HepG2 (cell line): Measurements from ENCODE around the gene ELFN1. TPM values are rescaled to one million over a fixed set of nuclear protein-coding genes. Genes with fewer than 3 reads are reported as not detected.

Experiments
- ATAC-seq: fragments of 200-7000 bp; cut with Tn5 transposase; 3 replicates; pipeline ENCODE4 v1.9.1; 2020; ENCODE audit warnings: mild to moderate bottlenecking, moderate library complexity
- BruUV-seq: library from RNA; stranded (reverse); fragments of 400-500 nt; replicated peaks from 2 replicates; lab custom pipeline; 2021; lab: Mats Ljungman, UMichigan
- CTCF ChIA-PET: fragments of 300-600 bp; formaldehyde crosslinking; extraction: SDS; loops from one replicate; lab custom pipeline; 2021; ENCODE audit warnings: low total read pairs, inconsistent platforms, low intra/inter-chr PET ratio; lab: Yijun Ruan, JAX
- POLR2A ChIA-PET: fragments of 350-600 bp; sonication (Branson Sonifier 250); formaldehyde crosslinking; loops from one replicate; lab custom pipeline; 2020; ENCODE audit warnings: antibody characterized with exemption, inconsistent platforms; lab: Yijun Ruan, JAX
- DNase-seq: peaks from one replicate; pipeline ENCODE4 v3.0.0-alpha.2; 2015; ENCODE audit warnings: low spot score
- FAIRE-seq: peaks from 3 replicates; lab custom pipeline; 2011; peaks lifted over from hg19 to GRCh38; lab: Jason Lieb, UNC
- H2AFZ ChIP-seq: one replicate; pipeline ENCODE4 v1.6.1; 2011; ENCODE audit warnings: low read length, inconsistent platforms
- H3K27ac ChIP-seq: fragments of 300-600 bp; 3 replicates; pipeline ENCODE4 v1.8.0; 2011; ENCODE audit warnings: mixed run types, mild to moderate bottlenecking, mixed read lengths, low read length, inconsistent platforms; ENCODE audit not compliant: insufficient read depth; ENCODE audit errors: extremely low read length
- H3K27me3 ChIP-seq, 2 experiments: fragments of 200-600 bp in 1 of 2; 2 replicates in 1 of 2; 3 replicates in 1 of 2; pipeline versions ENCODE4 v1.6.0 to v1.8.0; 2011; ENCODE audit warnings: low read length in 2 of 2, mild to moderate bottlenecking in 2 of 2, moderate library complexity in 2 of 2, inconsistent platforms in 1 of 2; ENCODE audit not compliant: insufficient read depth in 2 of 2, control insufficient read depth in 1 of 2
- H3K36me3 ChIP-seq, 2 experiments: fragments of 200-600 bp in 1 of 2; replicated peaks in 1 of 2; 2 replicates in 1 of 2; 3 replicates in 1 of 2; pipeline versions ENCODE4 v1.5.1 to v1.8.0; 2011; ENCODE audit warnings: low read length in 2 of 2, inconsistent platforms in 1 of 2; ENCODE audit not compliant: insufficient read depth in 2 of 2, control insufficient read depth in 1 of 2
- H3K4me1 ChIP-seq: 2 replicates; pipeline ENCODE4 v1.5.1; 2012; ENCODE audit warnings: low read length, inconsistent platforms; ENCODE audit not compliant: insufficient read depth
- H3K4me2 ChIP-seq: 2 replicates; pipeline ENCODE4 v1.6.0; 2011; ENCODE audit warnings: low read depth, low read length, inconsistent platforms
- H3K4me3 ChIP-seq, 3 experiments: fragments of 200-600 bp in 1 of 3; sonication (generic), shearing (Covaris generic) in 1 of 3; replicated peaks in 1 of 3; 2 replicates each; pipeline ENCODE4 v1.5.1; 2011 to 2016; ENCODE audit warnings: low read length in 3 of 3, inconsistent platforms in 2 of 3, low read depth in 2 of 3, mild to moderate bottlenecking in 2 of 3, control low read depth in 1 of 3, mixed read lengths in 1 of 3; ENCODE audit not compliant: insufficient read depth in 1 of 3
- H3K79me2 ChIP-seq: one replicate; pipeline ENCODE4 v1.6.1; 2011; ENCODE audit warnings: low read length, inconsistent platforms; ENCODE audit not compliant: insufficient read depth
- H3K9ac ChIP-seq: 2 replicates; pipeline ENCODE4 v1.6.0; 2011; ENCODE audit warnings: mild to moderate bottlenecking, low read depth, low read length, inconsistent platforms; ENCODE audit not compliant: insufficient read depth
- H3K9me3 ChIP-seq: 2 replicates; pipeline ENCODE4 v1.5.1; 2012; ENCODE audit warnings: mild to moderate bottlenecking, low read length
- H4K20me1 ChIP-seq: 2 replicates; pipeline ENCODE4 v1.6.0; 2011; ENCODE audit warnings: inconsistent platforms, mild to moderate bottlenecking, low read length, moderate library complexity; ENCODE audit not compliant: insufficient read depth
- CCAR2 ChIP-seq: fragments of 200-400 bp; formaldehyde crosslinking; optimal IDR thresholded peaks from 2 replicates; pipeline ENCODE3; 2018; ENCODE audit warnings: low read depth, mild to moderate bottlenecking, low read length, moderate library complexity
- JUND ChIP-seq: sonication (generic); formaldehyde crosslinking; IDR thresholded peaks from 2 replicates; pipeline ENCODE4 v1.8.0; 2022; ENCODE audit warnings: mild to moderate bottlenecking, missing genetic modification reagents
- MBNL3 ChIP-seq: fragments of 250-450 bp; sonication (Bioruptor Pico); conservative IDR thresholded peaks from 2 replicates; pipeline ENCODE4 v1.8.0; 2022; ENCODE audit warnings: mild to moderate bottlenecking, inconsistent platforms
- MIXL1 ChIP-seq: IDR thresholded peaks from 2 replicates; pipeline ENCODE4 v1.6.1; 2016
- PAWR ChIP-seq: sonication (generic); formaldehyde crosslinking; IDR thresholded peaks from 2 replicates; pipeline ENCODE4 v1.4.0; 2020; ENCODE audit warnings: missing genetic modification reagents, mild to moderate bottlenecking, borderline replicate concordance
- PHF5A ChIP-seq: IDR thresholded peaks from one replicate; pipeline ENCODE4 v1.6.1; 2018; ENCODE audit warnings: low read depth, missing genetic modification reagents; ENCODE audit not compliant: unreplicated experiment
- SATB2 ChIP-seq: sonication (generic); formaldehyde crosslinking; IDR thresholded peaks from 2 replicates; pipeline ENCODE4 v1.5.0; 2020; ENCODE audit warnings: missing genetic modification reagents
- SP1 ChIP-seq, 2 experiments: fragments of 450-650 bp in 1 of 2; sonication (generic) in 1 of 2; formaldehyde crosslinking in 1 of 2; IDR thresholded peaks; 2 replicates each; pipeline versions ENCODE4 v1.4.0 to v1.6.1; 2016 to 2020; ENCODE audit warnings: missing genetic modification reagents in 1 of 2
- ZMYM3 ChIP-seq: sonication (generic); formaldehyde crosslinking; IDR thresholded peaks from 2 replicates; pipeline ENCODE4 v1.5.1; 2020; ENCODE audit warnings: mild to moderate bottlenecking, missing genetic modification reagents
- ZMYM4 ChIP-seq: sonication (generic); formaldehyde crosslinking; IDR thresholded peaks from 2 replicates; pipeline ENCODE4 v1.8.1; 2023; ENCODE audit warnings: mild to moderate bottlenecking, missing genetic modification reagents
- ZNF138 ChIP-seq: sonication (generic); formaldehyde crosslinking; IDR thresholded peaks from 2 replicates; pipeline ENCODE4 v1.5.0; 2020; ENCODE audit warnings: mild to moderate bottlenecking, low read depth, missing genetic modification reagents
- ZNF333 ChIP-seq: sonication (generic); formaldehyde crosslinking; IDR thresholded peaks from 2 replicates; pipeline ENCODE4 v1.4.0; 2020; ENCODE audit warnings: mild to moderate bottlenecking, missing genetic modification reagents, borderline replicate concordance
- ZNF720 ChIP-seq: sonication (generic); formaldehyde crosslinking; IDR thresholded peaks from 2 replicates; pipeline ENCODE4 v1.4.0; 2020; ENCODE audit warnings: missing genetic modification reagents
- ZSCAN30 ChIP-seq: sonication (generic); formaldehyde crosslinking; IDR thresholded peaks from 2 replicates; pipeline ENCODE4 v1.5.0; 2020; ENCODE audit warnings: mild to moderate bottlenecking, missing genetic modification reagents
- WGBS: methylation state at CpG from one replicate; pipeline ENCODE4 v1.1.6; 2017; ENCODE audit warnings: low lambda C conversion rate; 5-methylcytosine and 5-hydroxymethylcytosine counted together
- in situ Hi-C: cut with HindIII; loops from 2 replicates; pipeline ENCODE4 v1.10.0; 2017; ENCODE audit warnings: low pct_unique_long_range_greater_than_20kb; ENCODE audit not compliant: extremely low pct_ligation_motif_present
- intact Hi-C: fragments of 100-400 bp; cut with micrococcal nuclease; formaldehyde crosslinking; loops from one replicate; pipeline ENCODE4 v1.10.0; 2022; ENCODE audit not compliant: unreplicated experiment
- polyA plus RNA-seq, 8 experiments: library from polyadenylated mRNA; depleted of rRNA in 3 of 8; stranded (reverse) in 7 of 8; unstranded in 1 of 8; fragments of >200 nt; fragmentation: Illumina TruSeq in 4 of 8; extraction: Trizol in 4 of 8; gene quantifications; 2 replicates each; pipeline versions ENCODE4 v1.2.1 to v1.2.3, GENCODE V29; 2011 to 2016; ENCODE audit warnings: low read depth in 4 of 8, missing spikeins in 1 of 8, mixed read lengths in 1 of 8; ENCODE audit not compliant: insufficient read depth in 1 of 8
- total RNA-seq, 5 experiments: library from RNA; depleted of rRNA; stranded (reverse); fragments of >200 nt; fragmentation: Illumina TruSeq; extraction: Trizol; gene quantifications; 2 replicates each; pipeline ENCODE4 v1.2.3, GENCODE V29; 2016; ENCODE audit warnings: low read depth in 1 of 5
- TF ChIP-seq, protein P1 (sequence below): sonication (generic); formaldehyde crosslinking; IDR thresholded peaks from 2 replicates; pipeline ENCODE4 v1.5.0; 2020; ENCODE audit warnings: missing genetic modification reagents, mild to moderate bottlenecking, borderline replicate concordance
- TF ChIP-seq, protein P2 (sequence below): sonication (generic); formaldehyde crosslinking; IDR thresholded peaks from 2 replicates; pipeline ENCODE4 v1.8.1; 2023; ENCODE audit warnings: missing genetic modification reagents, inconsistent platforms, borderline replicate concordance
- TF ChIP-seq, protein P3 (sequence below): sonication (generic); formaldehyde crosslinking; IDR thresholded peaks from 2 replicates; pipeline ENCODE4 v1.5.0; 2020; ENCODE audit warnings: mild to moderate bottlenecking, missing genetic modification reagents

Gene ELFN1
- total and polyA plus RNA-seq, 2 of the 13 experiments (the other 11 are each of a cell fraction or from before 2014, with no cell fraction given), result 0.13 to 0.18 TPM

DNA sequence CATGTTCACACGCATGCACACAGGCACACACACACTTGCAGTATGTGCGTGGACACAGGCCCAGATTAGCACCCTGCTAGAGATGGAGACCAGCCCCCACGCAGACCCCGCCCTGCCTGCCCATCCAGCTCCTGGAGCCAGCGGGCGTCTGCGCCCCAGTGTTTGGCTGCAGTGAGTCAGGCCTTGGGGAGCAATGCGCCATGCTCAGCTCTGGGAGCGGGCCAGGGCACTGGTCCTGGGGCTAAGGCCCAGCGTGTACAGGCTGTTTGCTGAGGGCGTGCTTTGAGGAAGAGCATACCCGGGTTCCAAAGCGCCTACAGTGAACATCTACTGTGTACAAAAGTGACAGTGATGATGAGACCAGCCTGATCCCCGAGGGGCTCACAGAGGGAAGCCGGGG, 16.0 kb upstream of the ELFN1 start:
- H3K9ac ChIP-seq, result no peak overlapping the region
- H3K4me3 ChIP-seq, result no peak overlapping the region
- H3K4me2 ChIP-seq, result no peak overlapping the region
- intact Hi-C loops (no loop called here), in situ Hi-C loops (no loop called here)
- no peak overlapping the region for H3K27ac ChIP-seq
- H3K27me3 ChIP-seq, result peaks cover 5 to 28% of the 10 kb centered on the region in 2 experiments
- H4K20me1 ChIP-seq, result no peaks in the 10 kb centered on the region
- TF ChIP-seq ZNF333 (CRISPR knock-in tag) (no peak), ZSCAN30 (CRISPR knock-in tag) (no peak), SATB2 (CRISPR knock-in tag) (no peak), MIXL1 (CRISPR knock-in tag) (no peak), PHF5A (CRISPR knock-in tag) (no peak), ZNF720 (no peak), ZMYM4 (CRISPR knock-in tag) (no peak), CCAR2 (no peak), PAWR (CRISPR knock-in tag) (no peak), SP1 (IDR thresholded peaks at IDR 0.05) (no peak), SP1 (CRISPR knock-in tag; IDR thresholded peaks at IDR 0.05) (no peak), ZNF138 (CRISPR knock-in tag) (no peak), ZMYM3 (no peak), JUND (CRISPR knock-in tag) (no peak), MBNL3 (CRISPR knock-in tag) (no peak)
- TF ChIP-seq, protein P1, sequence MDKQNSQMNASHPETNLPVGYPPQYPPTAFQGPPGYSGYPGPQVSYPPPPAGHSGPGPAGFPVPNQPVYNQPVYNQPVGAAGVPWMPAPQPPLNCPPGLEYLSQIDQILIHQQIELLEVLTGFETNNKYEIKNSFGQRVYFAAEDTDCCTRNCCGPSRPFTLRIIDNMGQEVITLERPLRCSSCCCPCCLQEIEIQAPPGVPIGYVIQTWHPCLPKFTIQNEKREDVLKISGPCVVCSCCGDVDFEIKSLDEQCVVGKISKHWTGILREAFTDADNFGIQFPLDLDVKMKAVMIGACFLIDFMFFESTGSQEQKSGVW (CRISPR knock-in tag), result no peak
- TF ChIP-seq, protein P2, sequence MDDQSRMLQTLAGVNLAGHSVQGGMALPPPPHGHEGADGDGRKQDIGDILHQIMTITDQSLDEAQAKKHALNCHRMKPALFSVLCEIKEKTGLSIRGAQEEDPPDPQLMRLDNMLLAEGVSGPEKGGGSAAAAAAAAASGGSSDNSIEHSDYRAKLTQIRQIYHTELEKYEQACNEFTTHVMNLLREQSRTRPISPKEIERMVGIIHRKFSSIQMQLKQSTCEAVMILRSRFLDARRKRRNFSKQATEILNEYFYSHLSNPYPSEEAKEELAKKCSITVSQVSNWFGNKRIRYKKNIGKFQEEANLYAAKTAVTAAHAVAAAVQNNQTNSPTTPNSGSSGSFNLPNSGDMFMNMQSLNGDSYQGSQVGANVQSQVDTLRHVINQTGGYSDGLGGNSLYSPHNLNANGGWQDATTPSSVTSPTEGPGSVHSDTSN (CRISPR knock-in tag), result no peak
- TF ChIP-seq, protein P3, sequence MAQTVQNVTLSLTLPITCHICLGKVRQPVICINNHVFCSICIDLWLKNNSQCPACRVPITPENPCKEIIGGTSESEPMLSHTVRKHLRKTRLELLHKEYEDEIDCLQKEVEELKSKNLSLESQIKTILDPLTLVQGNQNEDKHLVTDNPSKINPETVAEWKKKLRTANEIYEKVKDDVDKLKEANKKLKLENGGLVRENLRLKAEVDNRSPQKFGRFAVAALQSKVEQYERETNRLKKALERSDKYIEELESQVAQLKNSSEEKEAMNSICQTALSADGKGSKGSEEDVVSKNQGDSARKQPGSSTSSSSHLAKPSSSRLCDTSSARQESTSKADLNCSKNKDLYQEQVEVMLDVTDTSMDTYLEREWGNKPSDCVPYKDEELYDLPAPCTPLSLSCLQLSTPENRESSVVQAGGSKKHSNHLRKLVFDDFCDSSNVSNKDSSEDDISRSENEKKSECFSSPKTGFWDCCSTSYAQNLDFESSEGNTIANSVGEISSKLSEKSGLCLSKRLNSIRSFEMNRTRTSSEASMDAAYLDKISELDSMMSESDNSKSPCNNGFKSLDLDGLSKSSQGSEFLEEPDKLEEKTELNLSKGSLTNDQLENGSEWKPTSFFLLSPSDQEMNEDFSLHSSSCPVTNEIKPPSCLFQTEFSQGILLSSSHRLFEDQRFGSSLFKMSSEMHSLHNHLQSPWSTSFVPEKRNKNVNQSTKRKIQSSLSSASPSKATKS, result no peak
- TF ChIP-seq, all 625 proteins: peak for 0
- POLR2A ChIA-PET, result no interaction called here
- no peak for ATAC-seq
- no peak for DNase-seq
- Histone ChIP-seq H3K79me2 (no peaks in the 10 kb centered on the region), H3K36me3 (no peaks in the 10 kb centered on the region), H3K9me3 (no peaks in the 10 kb centered on the region), H2AFZ (no peak overlapping the region), H3K4me1 (peaks cover 22% of the 10 kb centered on the region)
- FAIRE-seq, result no peak
- WGBS, result 36% methylated on average over 6 of the region's 15 CpGs
- CTCF ChIA-PET, result no interaction called here
- BruUV-seq, result no TSS peak
